Liver (tissue), 9 donors: ENCODE results near the gene NR4A2. TPM values are rescaled to one million over a fixed set of nuclear protein-coding genes. Genes with fewer than 3 reads are reported as not detected.

Experiments
- DNase-seq: peaks from one replicate; pipeline ENCODE4 v3.0.0-alpha.2; 2017; ENCODE audit warnings: low spot score
- H3K27ac ChIP-seq, 2 donors: one replicate each; pipeline ENCODE4 v1.7.0; 2013; ENCODE audit warnings: inconsistent platforms in 2 of 2, low read length in 2 of 2, control low read depth in 1 of 2, low read depth in 1 of 2, mild to moderate bottlenecking in 1 of 2
- H3K27me3 ChIP-seq, 4 donors: one replicate each; pipeline versions ENCODE4 v1.6.1 to v1.7.0; 2013; ENCODE audit warnings: low read length in 3 of 4, inconsistent platforms in 1 of 4, mild to moderate bottlenecking in 1 of 4, moderate library complexity in 1 of 4; ENCODE audit not compliant: control insufficient read depth in 4 of 4, insufficient read depth in 4 of 4
- H3K36me3 ChIP-seq, 4 donors: one replicate each; pipeline versions ENCODE4 v1.6.1 to v1.7.0; 2013; ENCODE audit warnings: low read length in 3 of 4, mild to moderate bottlenecking in 3 of 4, low read depth in 1 of 4, moderate library complexity in 1 of 4; ENCODE audit not compliant: control insufficient read depth in 4 of 4, insufficient read depth in 3 of 4
- H3K4me1 ChIP-seq, 4 donors: one replicate each; pipeline versions ENCODE4 v1.6.1 to v1.7.0; 2013; ENCODE audit warnings: low read length in 3 of 4, mild to moderate bottlenecking in 3 of 4, moderate library complexity in 1 of 4; ENCODE audit not compliant: control insufficient read depth in 4 of 4, insufficient read depth in 4 of 4
- H3K4me3 ChIP-seq, 3 donors: one replicate each; pipeline versions ENCODE4 v1.6.1 to v1.7.0; 2013; ENCODE audit warnings: low read length in 3 of 3, control low read depth in 1 of 3, low read depth in 1 of 3, mild to moderate bottlenecking in 1 of 3
- H3K9ac ChIP-seq, 2 donors: one replicate each; pipeline ENCODE4 v1.7.0; 2013; ENCODE audit warnings: low read length in 2 of 2, mild to moderate bottlenecking in 2 of 2, moderate library complexity in 2 of 2, control low read depth in 1 of 2, low read depth in 1 of 2
- H3K9me3 ChIP-seq, 4 donors: one replicate each; pipeline versions ENCODE4 v1.6.1 to v1.7.0; 2013; ENCODE audit warnings: low read length in 3 of 4; ENCODE audit not compliant: control insufficient read depth in 4 of 4
- EGR1 ChIP-seq, 2 donors: IDR thresholded peaks; 2 replicates each; pipeline ENCODE4 v1.6.1; 2016 to 2018; ENCODE audit warnings: antibody characterized with exemption in 2 of 2, low read depth in 2 of 2
- FOXA1 ChIP-seq: IDR thresholded peaks from 2 replicates; pipeline ENCODE4 v1.6.1; 2016; ENCODE audit warnings: antibody characterized with exemption
- FOXA2 ChIP-seq: IDR thresholded peaks from 2 replicates; pipeline ENCODE4 v1.6.1; 2016; ENCODE audit warnings: antibody characterized with exemption
- GABPA ChIP-seq, 2 donors: IDR thresholded peaks in 1 of 2; conservative IDR thresholded peaks in 1 of 2; 2 replicates each; pipeline ENCODE4 v1.6.1; 2016; ENCODE audit warnings: antibody characterized with exemption in 2 of 2, mild to moderate bottlenecking in 1 of 2, moderate library complexity in 1 of 2
- HNF4A ChIP-seq, 2 donors: conservative IDR thresholded peaks; 2 replicates each; pipeline ENCODE4 v1.6.1; 2016; ENCODE audit warnings: antibody characterized with exemption in 2 of 2, mild to moderate bottlenecking in 2 of 2
- HNF4G ChIP-seq: IDR thresholded peaks from 2 replicates; pipeline ENCODE4 v1.6.1; 2016; ENCODE audit warnings: antibody characterized with exemption
- JUND ChIP-seq, 2 donors: IDR thresholded peaks; 2 replicates each; pipeline ENCODE4 v1.6.1; 2016; ENCODE audit warnings: antibody characterized with exemption in 2 of 2
- NR2F2 ChIP-seq: IDR thresholded peaks from 2 replicates; pipeline ENCODE4 v1.6.1; 2016; ENCODE audit warnings: antibody characterized with exemption
- RXRA ChIP-seq, 2 donors: IDR thresholded peaks; 2 replicates each; pipeline ENCODE4 v1.6.1; 2017 to 2018; ENCODE audit warnings: antibody characterized with exemption in 2 of 2, mild to moderate bottlenecking in 1 of 2
- SP1 ChIP-seq: IDR thresholded peaks from 2 replicates; pipeline ENCODE4 v1.6.1; 2018; ENCODE audit warnings: antibody characterized with exemption, mild to moderate bottlenecking
- TAF1 ChIP-seq: conservative IDR thresholded peaks from 2 replicates; pipeline ENCODE4 v1.6.1; 2016; ENCODE audit warnings: antibody characterized with exemption, mild to moderate bottlenecking
- YY1 ChIP-seq: IDR thresholded peaks from 2 replicates; pipeline ENCODE4 v1.6.1; 2016; ENCODE audit warnings: antibody characterized with exemption, mild to moderate bottlenecking
- WGBS: extraction: QIAGEN DNeasy Blood & Tissue Kit; methylation state at CpG from one replicate; pipeline ENCODE4 v1.1.7; 2013; 5-methylcytosine and 5-hydroxymethylcytosine counted together
- polyA plus RNA-seq, 2 donors: library from polyadenylated mRNA; stranded (reverse) in 1 of 2; unstranded in 1 of 2; fragments of 200-250 nt in 1 of 2; fragments of >200 nt in 1 of 2; fragmentation: Nextera tagmentation in 1 of 2; extraction: Ambion mirVana in 1 of 2; gene quantifications; one replicate each; pipeline versions ENCODE4 v1.2.1 to v1.2.3, GENCODE V29; 2013 to 2015
- total RNA-seq, 2 donors: library from RNA; depleted of rRNA; stranded (reverse); fragments of >200 nt; gene quantifications; one replicate each; pipeline ENCODE4 v1.2.3, GENCODE V29; 2014
- TF ChIP-seq, protein P1 (sequence below): IDR thresholded peaks from 2 replicates; pipeline ENCODE4 v1.6.1; 2016; ENCODE audit warnings: antibody characterized with exemption
- TF ChIP-seq, protein P2 (sequence below): IDR thresholded peaks from 2 replicates; pipeline ENCODE4 v1.6.1; 2016; ENCODE audit warnings: antibody characterized with exemption, mild to moderate bottlenecking
- TF ChIP-seq, protein P3 (sequence below): IDR thresholded peaks from 2 replicates; pipeline ENCODE4 v1.6.1; 2016; ENCODE audit warnings: antibody characterized with exemption
- TF ChIP-seq, protein P4 (sequence below): fragments of 150-350 bp; IDR thresholded peaks from 2 replicates; pipeline ENCODE4 v1.5.1; 2017; ENCODE audit warnings: improper control_type of control experiment, low read depth, low read length; ENCODE audit not compliant: missing input control
- donor health status: healthy.
- donor health status: healthy.
- donor health status: healthy.
- donor health status: healthy.
- donor health status: healthy.

Gene NR4A2
- total and polyA plus RNA-seq, 4 donors, result 0.08 to 0.96 (median 0.25) TPM

DNA sequence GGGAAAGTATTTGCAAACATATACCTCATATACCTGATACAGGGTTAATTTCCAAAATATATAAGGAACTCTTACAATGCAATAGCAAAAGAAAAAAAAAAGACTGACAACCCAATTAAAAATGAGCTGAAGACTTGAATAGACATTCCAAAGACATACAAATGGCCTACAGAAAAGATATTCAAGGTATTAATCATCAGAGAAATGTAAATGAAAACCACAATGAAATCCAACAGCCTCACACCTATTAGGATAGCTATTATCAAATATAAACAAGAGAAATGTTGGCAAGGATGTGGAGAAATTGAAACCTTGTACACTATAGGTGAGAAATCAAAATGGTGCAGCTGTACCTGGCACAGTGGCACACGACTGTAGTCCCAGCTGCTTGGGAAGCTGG is 25.7 kb downstream of the NR4A2 start:
- Histone ChIP-seq H3K9ac (no peak overlapping the region), H3K27ac (no peak overlapping the region), H3K36me3 (no peaks in the 10 kb centered on the region), H3K4me3 (no peak overlapping the region), H3K27me3 (no peaks in the 10 kb centered on the region), H3K9me3 (no peaks in the 10 kb centered on the region), H3K4me1 (peaks cover 0 to 8% (median 3%) of the 10 kb centered on the region in 4 donors)
- no peak for TF ChIP-seq FOXA2
- no peak for TF ChIP-seq NR2F2
- TF ChIP-seq, protein P1, sequence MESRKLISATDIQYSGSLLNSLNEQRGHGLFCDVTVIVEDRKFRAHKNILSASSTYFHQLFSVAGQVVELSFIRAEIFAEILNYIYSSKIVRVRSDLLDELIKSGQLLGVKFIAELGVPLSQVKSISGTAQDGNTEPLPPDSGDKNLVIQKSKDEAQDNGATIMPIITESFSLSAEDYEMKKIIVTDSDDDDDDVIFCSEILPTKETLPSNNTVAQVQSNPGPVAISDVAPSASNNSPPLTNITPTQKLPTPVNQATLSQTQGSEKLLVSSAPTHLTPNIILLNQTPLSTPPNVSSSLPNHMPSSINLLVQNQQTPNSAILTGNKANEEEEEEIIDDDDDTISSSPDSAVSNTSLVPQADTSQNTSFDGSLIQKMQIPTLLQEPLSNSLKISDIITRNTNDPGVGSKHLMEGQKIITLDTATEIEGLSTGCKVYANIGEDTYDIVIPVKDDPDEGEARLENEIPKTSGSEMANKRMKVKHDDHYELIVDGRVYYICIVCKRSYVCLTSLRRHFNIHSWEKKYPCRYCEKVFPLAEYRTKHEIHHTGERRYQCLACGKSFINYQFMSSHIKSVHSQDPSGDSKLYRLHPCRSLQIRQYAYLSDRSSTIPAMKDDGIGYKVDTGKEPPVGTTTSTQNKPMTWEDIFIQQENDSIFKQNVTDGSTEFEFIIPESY, result no peak
- TF ChIP-seq SP1, result no peak
- no peak for TF ChIP-seq GABPA (IDR thresholded peaks at IDR 0.05 in 1 of 2, conservative IDR thresholded peaks at IDR 0.05 in 1 of 2)
- TF ChIP-seq HNF4A (conservative IDR thresholded peaks at IDR 0.05), result no peak
- TF ChIP-seq EGR1 (IDR thresholded peaks at IDR 0.05; ENCODE audit: low read depth in 2 of 2), result no peak
- TF ChIP-seq, protein P2, sequence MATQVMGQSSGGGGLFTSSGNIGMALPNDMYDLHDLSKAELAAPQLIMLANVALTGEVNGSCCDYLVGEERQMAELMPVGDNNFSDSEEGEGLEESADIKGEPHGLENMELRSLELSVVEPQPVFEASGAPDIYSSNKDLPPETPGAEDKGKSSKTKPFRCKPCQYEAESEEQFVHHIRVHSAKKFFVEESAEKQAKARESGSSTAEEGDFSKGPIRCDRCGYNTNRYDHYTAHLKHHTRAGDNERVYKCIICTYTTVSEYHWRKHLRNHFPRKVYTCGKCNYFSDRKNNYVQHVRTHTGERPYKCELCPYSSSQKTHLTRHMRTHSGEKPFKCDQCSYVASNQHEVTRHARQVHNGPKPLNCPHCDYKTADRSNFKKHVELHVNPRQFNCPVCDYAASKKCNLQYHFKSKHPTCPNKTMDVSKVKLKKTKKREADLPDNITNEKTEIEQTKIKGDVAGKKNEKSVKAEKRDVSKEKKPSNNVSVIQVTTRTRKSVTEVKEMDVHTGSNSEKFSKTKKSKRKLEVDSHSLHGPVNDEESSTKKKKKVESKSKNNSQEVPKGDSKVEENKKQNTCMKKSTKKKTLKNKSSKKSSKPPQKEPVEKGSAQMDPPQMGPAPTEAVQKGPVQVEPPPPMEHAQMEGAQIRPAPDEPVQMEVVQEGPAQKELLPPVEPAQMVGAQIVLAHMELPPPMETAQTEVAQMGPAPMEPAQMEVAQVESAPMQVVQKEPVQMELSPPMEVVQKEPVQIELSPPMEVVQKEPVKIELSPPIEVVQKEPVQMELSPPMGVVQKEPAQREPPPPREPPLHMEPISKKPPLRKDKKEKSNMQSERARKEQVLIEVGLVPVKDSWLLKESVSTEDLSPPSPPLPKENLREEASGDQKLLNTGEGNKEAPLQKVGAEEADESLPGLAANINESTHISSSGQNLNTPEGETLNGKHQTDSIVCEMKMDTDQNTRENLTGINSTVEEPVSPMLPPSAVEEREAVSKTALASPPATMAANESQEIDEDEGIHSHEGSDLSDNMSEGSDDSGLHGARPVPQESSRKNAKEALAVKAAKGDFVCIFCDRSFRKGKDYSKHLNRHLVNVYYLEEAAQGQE, result no peak
- no peak for TF ChIP-seq TAF1
- TF ChIP-seq, protein P3, sequence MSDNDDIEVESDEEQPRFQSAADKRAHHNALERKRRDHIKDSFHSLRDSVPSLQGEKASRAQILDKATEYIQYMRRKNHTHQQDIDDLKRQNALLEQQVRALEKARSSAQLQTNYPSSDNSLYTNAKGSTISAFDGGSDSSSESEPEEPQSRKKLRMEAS, result no peak
- TF ChIP-seq RXRA (IDR thresholded peaks at IDR 0.05), result no peak
- TF ChIP-seq, protein P4, sequence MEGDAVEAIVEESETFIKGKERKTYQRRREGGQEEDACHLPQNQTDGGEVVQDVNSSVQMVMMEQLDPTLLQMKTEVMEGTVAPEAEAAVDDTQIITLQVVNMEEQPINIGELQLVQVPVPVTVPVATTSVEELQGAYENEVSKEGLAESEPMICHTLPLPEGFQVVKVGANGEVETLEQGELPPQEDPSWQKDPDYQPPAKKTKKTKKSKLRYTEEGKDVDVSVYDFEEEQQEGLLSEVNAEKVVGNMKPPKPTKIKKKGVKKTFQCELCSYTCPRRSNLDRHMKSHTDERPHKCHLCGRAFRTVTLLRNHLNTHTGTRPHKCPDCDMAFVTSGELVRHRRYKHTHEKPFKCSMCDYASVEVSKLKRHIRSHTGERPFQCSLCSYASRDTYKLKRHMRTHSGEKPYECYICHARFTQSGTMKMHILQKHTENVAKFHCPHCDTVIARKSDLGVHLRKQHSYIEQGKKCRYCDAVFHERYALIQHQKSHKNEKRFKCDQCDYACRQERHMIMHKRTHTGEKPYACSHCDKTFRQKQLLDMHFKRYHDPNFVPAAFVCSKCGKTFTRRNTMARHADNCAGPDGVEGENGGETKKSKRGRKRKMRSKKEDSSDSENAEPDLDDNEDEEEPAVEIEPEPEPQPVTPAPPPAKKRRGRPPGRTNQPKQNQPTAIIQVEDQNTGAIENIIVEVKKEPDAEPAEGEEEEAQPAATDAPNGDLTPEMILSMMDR, result no peak
- no peak for TF ChIP-seq HNF4G
- TF ChIP-seq FOXA1, result no peak
- TF ChIP-seq JUND (IDR thresholded peaks at IDR 0.05), result no peak
- WGBS, result 87% methylated on average over 1 of the region's 1 CpG
- DNase-seq, result no peak

DNA sequence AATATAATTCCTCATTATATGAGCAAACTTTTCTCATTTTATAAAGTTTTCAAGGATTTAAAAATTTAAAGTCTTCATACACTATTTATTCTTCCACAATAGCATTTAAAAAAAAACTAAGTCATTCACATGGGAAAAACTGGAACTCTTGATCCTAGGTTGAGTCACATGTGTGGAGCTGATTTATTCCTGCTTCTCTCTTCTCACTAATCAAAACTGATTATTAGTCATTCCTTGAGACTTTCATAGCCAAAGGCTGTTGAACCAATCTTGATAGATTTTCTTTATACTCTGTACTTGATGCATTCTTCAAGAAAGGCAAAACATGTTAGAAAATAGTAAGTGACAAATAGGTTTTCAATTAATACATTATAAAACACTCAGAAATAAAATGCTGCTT is 27.4 kb downstream of the NR4A2 start:
- Histone ChIP-seq H3K4me3 (no peak overlapping the region), H3K27ac (no peak overlapping the region), H3K4me1 (peaks cover 0 to 8% (median 3%) of the 10 kb centered on the region in 4 donors), H3K27me3 (no peaks in the 10 kb centered on the region), H3K9ac (no peak overlapping the region), H3K9me3 (no peaks in the 10 kb centered on the region), H3K36me3 (no peaks in the 10 kb centered on the region)
- no peak for DNase-seq
- no peak for TF ChIP-seq YY1
- TF ChIP-seq GABPA (IDR thresholded peaks at IDR 0.05 in 1 of 2, conservative IDR thresholded peaks at IDR 0.05 in 1 of 2), result no peak
- no peak for TF ChIP-seq TAF1
- TF ChIP-seq HNF4A (conservative IDR thresholded peaks at IDR 0.05), result no peak
- TF ChIP-seq, protein P2, result no peak
- TF ChIP-seq, protein P1, result no peak
- TF ChIP-seq JUND (IDR thresholded peaks at IDR 0.05), result no peak
- TF ChIP-seq EGR1 (IDR thresholded peaks at IDR 0.05; ENCODE audit: low read depth in 2 of 2), result no peak
- TF ChIP-seq SP1, result no peak
- no peak for TF ChIP-seq FOXA2
- TF ChIP-seq RXRA (IDR thresholded peaks at IDR 0.05), result no peak
